CD4-positive, alpha-beta T cell (primary cell): Measurements from ENCODE around the gene NUP62. TPM values are rescaled to one million over a fixed set of nuclear protein-coding genes. Genes with fewer than 3 reads are reported as not detected.

Experiments
- ATAC-seq: fragments of 200-7000 bp; cut with Tn5 transposase; one replicate; pipeline ENCODE4 v1.10.0; 2022; ENCODE audit warnings: mild to moderate bottlenecking; ENCODE audit not compliant: poor library complexity
- CTCF ChIA-PET: fragments of 350-600 bp; sonication (Branson Sonifier 250); formaldehyde crosslinking; loops from one replicate; lab custom pipeline; 2021; ENCODE audit warnings: antibody characterized with exemption, inconsistent platforms; lab: Charles Lee
- POLR2A ChIA-PET: fragments of 350-600 bp; sonication (Branson Sonifier 250); formaldehyde crosslinking; loops from one replicate; lab custom pipeline; 2021; ENCODE audit warnings: antibody characterized with exemption, inconsistent platforms; lab: Charles Lee
- DNase-seq, 14 experiments: peaks; one replicate each; pipeline ENCODE4 v3.0.0-alpha.2; 2013 to 2020; ENCODE audit warnings: mixed read lengths in 2 of 14
- H3K27ac ChIP-seq, 2 donors: one replicate each; pipeline versions ENCODE4 v1.5.1 to v1.7.0; 2013; ENCODE audit warnings: low read length in 2 of 2, low read depth in 1 of 2, mild to moderate bottlenecking in 1 of 2
- H3K27me3 ChIP-seq, 2 experiments: 1 replicate in 1 of 2; 2 replicates in 1 of 2; pipeline versions ENCODE4 v1.6.1 to v1.7.0; 2013; ENCODE audit warnings: low read length in 2 of 2, control low read depth in 1 of 2, mild to moderate bottlenecking in 1 of 2, moderate library complexity in 1 of 2; ENCODE audit not compliant: insufficient read depth in 2 of 2, control insufficient read depth in 1 of 2
- H3K36me3 ChIP-seq: one replicate; pipeline ENCODE4 v1.6.1; 2013; ENCODE audit warnings: low read length, control low read depth; ENCODE audit not compliant: insufficient read depth
- H3K4me1 ChIP-seq: one replicate; pipeline ENCODE4 v1.6.1; 2013; ENCODE audit warnings: low read length, control low read depth; ENCODE audit not compliant: insufficient read depth
- H3K4me3 ChIP-seq: one replicate; pipeline ENCODE4 v1.5.1; 2013; ENCODE audit warnings: mild to moderate bottlenecking, low read length, moderate library complexity
- H3K9me3 ChIP-seq, 2 experiments: 1 replicate in 1 of 2; 2 replicates in 1 of 2; pipeline versions ENCODE4 v1.6.1 to v1.7.0; 2013; ENCODE audit warnings: low read length in 2 of 2, mild to moderate bottlenecking in 2 of 2, control low read depth in 1 of 2, moderate library complexity in 1 of 2; ENCODE audit not compliant: control insufficient read depth in 1 of 2, insufficient read depth in 1 of 2
- H3K27ac Mint-ChIP-seq: one replicate; pipeline ENCODE4 v1.8.0; 2020; ENCODE audit warnings: mixed read lengths
- H3K27me3 Mint-ChIP-seq: one replicate; pipeline ENCODE4 v1.8.0; 2021; ENCODE audit warnings: mixed read lengths
- H3K36me3 Mint-ChIP-seq: one replicate; pipeline ENCODE4 v1.8.0; 2021; ENCODE audit warnings: low read depth, mixed read lengths
- H3K4me1 Mint-ChIP-seq: one replicate; pipeline ENCODE4 v1.8.0; 2021; ENCODE audit warnings: low read depth, mixed read lengths
- H3K4me3 Mint-ChIP-seq: one replicate; pipeline ENCODE4 v1.8.0; 2020; ENCODE audit warnings: mild to moderate bottlenecking, mixed read lengths
- H3K9me3 Mint-ChIP-seq: one replicate; pipeline ENCODE4 v1.8.0; 2020; ENCODE audit warnings: mixed read lengths
- intact Hi-C, 2 experiments: fragments of 100-400 bp; cut with DNase I in 1 of 2; cut with micrococcal nuclease in 1 of 2; formaldehyde crosslinking; loops; one replicate each; pipeline versions ENCODE4 v1.15.1 to v1.9.0; 2023 to 2025; cut with DNase I, micrococcal nuclease
- total RNA-seq, 174 experiments: library from RNA in 2 of 174; stranded (reverse) in 2 of 174; gene quantifications; one replicate each; pipeline ENCODE4 v1.2.3 and lab custom pipeline; 2021 to 2026
- TF ChIP-seq, protein P1 (sequence below): fragments of 200-600 bp; IDR thresholded peaks from one replicate; pipeline ENCODE4 v1.8.0; 2022; ENCODE audit warnings: antibody characterized with exemption, mild to moderate bottlenecking

NUP62 gene
- total RNA-seq, 2 experiments from 2014 or later = 19.2 to 21.7 TPM

- Mint-ChIP-seq H3K27ac (no peak overlapping the region), H3K4me1 (peaks cover 16% of the 10 kb centered on the region), H3K4me3 (peak overlapping the region; percentile 45), H3K9me3 (no peaks in the 10 kb centered on the region), H3K27me3 (no peaks in the 10 kb centered on the region), H3K36me3 (peaks cover 54% of the 10 kb centered on the region)
- Histone ChIP-seq H3K4me3 (no peak overlapping the region), H3K27ac (no peak overlapping the region), H3K4me1 (peaks cover 24% of the 10 kb centered on the region), H3K27me3 (no peaks in the 10 kb centered on the region), H3K9me3 (no peaks in the 10 kb centered on the region), H3K36me3 (peaks cover 74% of the 10 kb centered on the region)
- DNase-seq = no peak
- ChIA-PET CTCF (no interaction called here), POLR2A (interaction anchor here (0.8 to 1.2 kb wide), 2 partner anchors 8 to 11 kb away, joined by 3 to 4 read pairs; partner anchors contain the start of gene PTOV1)
- ATAC-seq = no peak
- TF ChIP-seq, protein P1, sequence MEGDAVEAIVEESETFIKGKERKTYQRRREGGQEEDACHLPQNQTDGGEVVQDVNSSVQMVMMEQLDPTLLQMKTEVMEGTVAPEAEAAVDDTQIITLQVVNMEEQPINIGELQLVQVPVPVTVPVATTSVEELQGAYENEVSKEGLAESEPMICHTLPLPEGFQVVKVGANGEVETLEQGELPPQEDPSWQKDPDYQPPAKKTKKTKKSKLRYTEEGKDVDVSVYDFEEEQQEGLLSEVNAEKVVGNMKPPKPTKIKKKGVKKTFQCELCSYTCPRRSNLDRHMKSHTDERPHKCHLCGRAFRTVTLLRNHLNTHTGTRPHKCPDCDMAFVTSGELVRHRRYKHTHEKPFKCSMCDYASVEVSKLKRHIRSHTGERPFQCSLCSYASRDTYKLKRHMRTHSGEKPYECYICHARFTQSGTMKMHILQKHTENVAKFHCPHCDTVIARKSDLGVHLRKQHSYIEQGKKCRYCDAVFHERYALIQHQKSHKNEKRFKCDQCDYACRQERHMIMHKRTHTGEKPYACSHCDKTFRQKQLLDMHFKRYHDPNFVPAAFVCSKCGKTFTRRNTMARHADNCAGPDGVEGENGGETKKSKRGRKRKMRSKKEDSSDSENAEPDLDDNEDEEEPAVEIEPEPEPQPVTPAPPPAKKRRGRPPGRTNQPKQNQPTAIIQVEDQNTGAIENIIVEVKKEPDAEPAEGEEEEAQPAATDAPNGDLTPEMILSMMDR = no peak
- intact Hi-C loops = no loop called here
Observed at GRCh38 chr19:49861541-49862378, 67.5 kb downstream of the NUP62 start.

DNA sequence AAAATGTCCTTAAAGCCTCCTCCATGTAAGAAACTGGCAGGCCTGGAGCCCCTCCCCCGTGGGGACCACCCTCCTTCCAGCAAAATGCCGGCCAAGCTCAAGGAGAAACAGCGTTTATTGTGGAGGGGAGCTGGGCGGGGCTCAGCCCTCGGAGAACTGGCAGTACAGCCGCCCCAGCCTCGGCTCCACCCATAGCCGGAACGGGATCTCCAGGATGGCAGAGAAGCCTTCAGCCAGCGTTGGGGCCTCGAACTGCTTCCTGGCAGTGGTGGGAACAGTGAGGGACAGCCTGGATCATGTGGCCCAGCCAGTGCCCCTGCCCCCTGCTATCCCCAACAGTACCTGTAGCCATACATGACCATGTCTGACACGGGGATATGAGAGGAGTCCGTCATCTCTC, 68.2 kb downstream of the NUP62 start:
- H3K4me1 Mint-ChIP-seq = peaks cover 9% of the 10 kb centered on the region
- no peak overlapping the region for H3K4me3 Mint-ChIP-seq
- H3K27ac Mint-ChIP-seq = no peak overlapping the region
- CTCF ChIA-PET = no interaction called here
- Histone ChIP-seq H3K4me1 (peaks cover 17% of the 10 kb centered on the region), H3K4me3 (no peak overlapping the region), H3K36me3 (peaks cover 76% of the 10 kb centered on the region), H3K9me3 (no peaks in the 10 kb centered on the region), H3K27me3 (no peaks in the 10 kb centered on the region), H3K27ac (no peak overlapping the region)
- intact Hi-C loops = no loop called here
- DNase-seq (no peak), ATAC-seq (no peak)
- TF ChIP-seq, protein P1 = no peak
- no peaks in the 10 kb centered on the region for H3K27me3 Mint-ChIP-seq
- no peaks in the 10 kb centered on the region for H3K9me3 Mint-ChIP-seq
- POLR2A ChIA-PET = interaction anchor here (0.6 to 1.2 kb wide), 3 partner anchors 8 to 73 kb away, joined by 3 to 4 read pairs (median 3); partner anchors contain the start of gene PTOV1
- H3K36me3 Mint-ChIP-seq = peaks cover 48% of the 10 kb centered on the region

DNA sequence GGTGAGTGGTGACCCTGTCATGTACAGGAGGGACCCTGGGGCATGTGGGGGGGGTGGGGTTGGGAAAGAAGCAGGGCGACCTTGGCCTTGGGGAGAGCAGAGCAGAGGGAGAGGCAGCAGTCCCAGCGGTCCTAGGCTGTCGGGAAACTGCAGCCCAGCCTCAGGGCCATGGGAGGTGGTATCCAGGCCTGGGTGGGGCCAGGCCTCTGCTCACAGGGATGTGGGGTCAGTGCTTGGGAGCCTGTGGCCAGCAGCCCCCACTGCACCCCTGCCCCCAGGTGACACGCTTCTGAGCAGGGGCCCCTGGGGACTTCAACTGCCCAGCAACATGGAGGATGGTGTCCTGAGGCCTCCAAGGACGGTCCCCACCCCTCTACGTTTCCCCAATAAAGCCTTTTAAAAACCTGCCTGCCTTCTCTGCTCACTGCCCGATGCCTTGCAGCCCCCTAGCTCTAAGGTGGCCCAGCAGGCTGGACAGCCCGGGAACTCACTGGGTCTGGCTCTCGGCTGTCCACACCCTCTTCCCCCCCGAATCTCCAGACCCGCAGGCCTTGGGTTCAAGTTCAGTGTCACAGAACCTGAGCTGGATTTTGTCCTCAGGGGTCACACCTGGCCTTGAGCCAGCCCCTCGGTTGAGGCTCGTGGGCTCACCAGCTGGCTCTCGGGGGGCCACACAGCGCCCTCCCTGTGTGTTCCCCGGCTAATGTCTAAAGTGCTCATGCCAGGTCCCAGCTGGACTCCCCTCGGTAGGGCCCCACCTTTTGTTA, 68.8 kb downstream of the NUP62 start:
- no peaks in the 10 kb centered on the region for H3K27me3 Mint-ChIP-seq
- CTCF ChIA-PET = no interaction called here
- POLR2A ChIA-PET = interaction anchor here (0.6 to 1.2 kb wide), 3 partner anchors 9 to 72 kb away, joined by 3 to 4 read pairs (median 3); partner anchors contain the start of gene PTOV1
- H3K4me3 Mint-ChIP-seq = no peak overlapping the region
- intact Hi-C loops = no loop called here
- H3K27me3 ChIP-seq = no peaks in the 10 kb centered on the region
- peaks cover 4% of the 10 kb centered on the region for H3K4me1 Mint-ChIP-seq
- no peak overlapping the region for H3K27ac Mint-ChIP-seq
- H3K36me3 ChIP-seq = peaks cover 77% of the 10 kb centered on the region
- no peaks in the 10 kb centered on the region for H3K9me3 Mint-ChIP-seq
- DNase-seq = no peak
- H3K4me1 ChIP-seq = peaks cover 11% of the 10 kb centered on the region
- no peak for ATAC-seq
- no peaks in the 10 kb centered on the region for H3K9me3 ChIP-seq
- H3K4me3 ChIP-seq = no peak overlapping the region
- no peak overlapping the region for H3K27ac ChIP-seq
- peaks cover 48% of the 10 kb centered on the region for H3K36me3 Mint-ChIP-seq
- TF ChIP-seq, protein P1 = no peak
